Daoy (cell line): ENCODE results near the gene RHOT2. TPM values are rescaled to one million over a fixed set of nuclear protein-coding genes. Genes with fewer than 3 reads are reported as not detected.

Experiments
- DNase-seq: peaks from one replicate; pipeline ENCODE4 v3.0.0-alpha.2; 2015; ENCODE audit warnings: low read depth
- total RNA-seq: library from RNA; depleted of rRNA; stranded (reverse); fragments of >200 nt; shearing (Covaris generic); gene quantifications from 2 replicates; pipeline ENCODE4 v1.2.3, GENCODE V29; 2014

RHOT2 gene
- total RNA-seq, 1 experiment from 2014 or later = 42.9 TPM

DNA sequence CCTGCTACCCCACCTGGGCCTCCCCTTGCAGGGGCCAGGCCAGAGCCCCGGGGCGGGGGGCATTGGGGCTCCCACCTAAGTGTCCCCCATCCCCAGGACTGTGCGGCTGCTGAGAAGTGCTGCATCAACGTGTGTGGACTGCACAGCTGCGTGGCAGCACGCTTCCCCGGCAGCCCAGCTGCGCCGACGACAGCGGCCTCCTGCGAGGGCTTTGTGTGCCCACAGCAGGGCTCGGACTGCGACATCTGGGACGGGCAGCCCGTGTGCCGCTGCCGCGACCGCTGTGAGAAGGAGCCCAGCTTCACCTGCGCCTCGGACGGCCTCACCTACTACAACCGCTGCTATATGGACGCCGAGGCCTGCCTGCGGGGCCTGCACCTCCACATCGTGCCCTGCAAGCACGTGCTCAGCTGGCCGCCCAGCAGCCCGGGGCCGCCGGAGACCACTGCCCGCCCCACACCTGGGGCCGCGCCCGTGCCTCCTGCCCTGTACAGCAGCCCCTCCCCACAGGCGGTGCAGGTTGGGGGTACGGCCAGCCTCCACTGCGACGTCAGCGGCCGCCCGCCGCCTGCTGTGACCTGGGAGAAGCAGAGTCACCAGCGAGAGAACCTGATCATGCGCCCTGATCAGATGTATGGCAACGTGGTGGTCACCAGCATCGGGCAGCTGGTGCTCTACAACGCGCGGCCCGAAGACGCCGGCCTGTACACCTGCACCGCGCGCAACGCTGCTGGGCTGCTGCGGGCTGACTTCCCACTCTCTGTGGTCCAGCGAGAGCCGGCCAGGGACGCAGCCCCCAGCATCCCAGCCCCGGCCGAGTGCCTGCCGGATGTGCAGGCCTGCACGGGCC is 35.2 kb upstream of the RHOT2 start:
- DNase-seq = no peak

DNA sequence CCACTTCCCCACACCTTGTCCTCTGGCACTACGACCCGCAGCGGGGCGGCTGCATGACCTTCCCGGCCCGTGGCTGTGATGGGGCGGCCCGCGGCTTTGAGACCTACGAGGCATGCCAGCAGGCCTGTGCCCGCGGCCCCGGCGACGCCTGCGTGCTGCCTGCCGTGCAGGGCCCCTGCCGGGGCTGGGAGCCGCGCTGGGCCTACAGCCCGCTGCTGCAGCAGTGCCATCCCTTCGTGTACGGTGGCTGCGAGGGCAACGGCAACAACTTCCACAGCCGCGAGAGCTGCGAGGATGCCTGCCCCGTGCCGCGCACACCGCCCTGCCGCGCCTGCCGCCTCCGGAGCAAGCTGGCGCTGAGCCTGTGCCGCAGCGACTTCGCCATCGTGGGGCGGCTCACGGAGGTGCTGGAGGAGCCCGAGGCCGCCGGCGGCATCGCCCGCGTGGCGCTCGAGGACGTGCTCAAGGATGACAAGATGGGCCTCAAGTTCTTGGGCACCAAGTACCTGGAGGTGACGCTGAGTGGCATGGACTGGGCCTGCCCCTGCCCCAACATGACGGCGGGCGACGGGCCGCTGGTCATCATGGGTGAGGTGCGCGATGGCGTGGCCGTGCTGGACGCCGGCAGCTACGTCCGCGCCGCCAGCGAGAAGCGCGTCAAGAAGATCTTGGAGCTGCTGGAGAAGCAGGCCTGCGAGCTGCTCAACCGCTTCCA is 34.4 kb upstream of the RHOT2 start:
- DNase-seq = no peak

DNA sequence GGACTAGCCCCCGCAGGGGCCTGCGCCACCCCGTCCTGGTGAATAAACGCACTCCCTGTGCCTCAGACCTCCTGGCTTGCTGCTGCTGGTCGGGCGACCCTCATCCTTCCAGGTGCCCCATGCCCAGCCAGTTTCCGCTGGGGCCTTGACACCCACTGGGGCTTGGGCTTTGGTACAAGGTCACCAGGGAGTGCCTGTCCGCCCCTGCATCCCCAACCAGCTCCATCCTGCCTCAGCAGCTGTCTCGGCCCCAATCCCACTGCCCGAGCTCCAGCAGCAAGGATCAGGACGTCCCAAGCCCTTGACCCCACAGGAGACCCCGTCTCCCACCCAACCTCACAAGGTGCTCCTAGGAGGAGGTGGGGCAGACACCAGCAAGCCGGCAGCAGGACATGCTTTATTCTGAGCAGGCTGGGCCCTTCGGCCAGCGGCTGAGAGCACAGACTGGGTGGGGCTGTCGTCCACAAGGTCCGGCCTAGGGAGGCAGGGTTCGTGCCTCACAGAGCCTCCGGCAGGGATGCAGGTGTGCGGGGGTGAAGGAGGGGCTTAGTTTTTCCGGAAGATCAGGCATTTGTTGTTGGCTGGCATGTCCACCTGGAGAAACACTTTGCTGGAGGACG is 33.8 kb upstream of the RHOT2 start:
- DNase-seq = no peak

DNA sequence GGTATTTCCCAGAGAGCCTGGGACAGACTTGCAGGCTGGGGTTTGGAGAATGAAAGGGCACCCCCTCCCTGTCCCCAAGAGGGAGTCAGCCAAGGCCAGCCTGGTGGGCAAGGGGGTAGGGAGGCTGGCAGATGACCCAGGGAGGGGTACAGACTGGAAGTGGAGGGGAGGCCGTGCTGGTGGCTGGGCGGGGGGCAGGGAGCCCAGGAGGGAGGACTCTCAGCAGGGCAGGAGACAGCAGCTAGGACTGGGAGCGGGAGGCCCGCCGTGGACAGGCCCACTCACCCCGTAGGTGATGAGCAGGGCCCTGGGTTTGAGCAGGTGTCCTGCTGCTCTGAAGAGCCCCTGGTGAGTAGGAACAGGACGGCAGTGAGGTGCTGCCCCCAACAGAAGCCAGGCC is 32.9 kb upstream of the RHOT2 start:
- DNase-seq = no peak

DNA sequence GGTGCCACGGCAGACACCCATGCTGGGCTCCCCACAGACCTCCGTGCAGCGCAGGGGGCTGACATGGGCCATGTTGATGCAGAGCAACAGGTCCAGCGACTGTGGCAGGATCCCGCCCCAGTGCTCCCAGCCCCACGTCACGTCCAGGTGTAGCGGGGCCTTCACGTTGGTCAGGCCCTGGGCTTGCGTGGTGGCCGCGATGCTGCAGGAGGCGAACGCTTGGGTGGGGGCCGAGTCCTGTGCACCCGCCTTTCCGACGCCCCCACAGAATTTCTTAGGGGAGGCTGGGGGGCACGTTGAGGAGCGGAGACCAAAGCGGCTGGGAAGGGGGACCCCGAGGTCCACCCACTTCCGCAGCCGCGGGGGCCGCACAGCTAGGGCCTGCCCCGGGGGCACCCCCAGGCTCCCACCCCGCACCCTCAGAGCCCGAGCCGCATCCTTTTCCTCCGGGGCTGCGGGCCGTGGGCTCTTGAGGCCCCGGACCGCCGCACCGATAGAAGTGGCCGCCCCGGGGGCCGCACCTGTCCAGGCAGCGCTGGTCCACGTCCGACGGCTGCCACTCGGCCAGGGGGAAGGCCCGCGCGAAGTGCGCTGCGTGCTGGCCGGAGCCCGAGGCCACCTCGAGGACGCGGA is 32.2 kb upstream of the RHOT2 start:
- no peak for DNase-seq

DNA sequence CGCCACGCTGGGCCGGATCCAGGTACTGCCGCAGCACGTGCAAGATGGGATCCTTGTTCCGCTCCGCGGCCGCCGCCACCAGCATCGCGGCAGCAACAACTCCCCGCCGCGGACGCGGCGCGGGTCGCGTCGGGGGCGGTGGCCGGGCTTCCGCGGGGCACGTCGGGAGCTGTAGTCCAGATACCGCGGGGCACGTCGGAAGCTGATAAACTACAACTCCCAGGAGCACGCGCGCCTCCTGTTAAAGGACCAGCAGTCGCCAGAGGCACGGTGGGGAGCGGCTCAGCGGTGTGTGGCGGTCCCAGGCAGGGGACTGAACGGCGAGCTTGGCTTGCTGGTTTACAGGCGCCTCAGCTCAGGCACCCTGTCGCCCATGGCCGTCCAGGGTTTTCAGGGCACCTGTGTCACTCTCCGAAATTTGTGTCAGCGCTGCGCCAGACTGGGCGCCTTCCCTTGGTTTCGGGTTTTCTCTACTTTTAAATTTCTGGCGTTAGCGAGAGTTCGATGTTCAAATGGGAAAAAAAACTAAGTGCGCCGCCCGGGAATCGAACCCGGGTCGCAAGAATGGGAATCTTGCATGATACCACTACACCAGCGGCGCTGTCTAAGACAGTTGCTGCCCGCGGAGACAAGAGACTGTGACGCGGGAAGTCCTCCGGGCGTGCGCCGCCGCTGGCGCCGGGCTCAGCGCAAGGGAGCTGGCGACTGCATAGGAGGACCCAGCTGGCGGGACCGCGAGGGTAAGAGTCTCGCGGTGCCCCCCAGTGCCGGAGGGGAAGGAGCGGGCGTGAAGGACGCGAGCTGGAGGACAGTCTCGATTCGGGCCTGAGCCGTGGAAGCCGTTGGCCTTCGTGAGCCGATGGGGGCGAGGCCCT is 31.5 kb upstream of the RHOT2 start, which contains the start of gene METTL26:
TSS of gene METTL26 (minus strand) at position 100 of the 875 bp plus-strand sequence. CDS start at position 85, 15 bp downstream.
- peak; percentile 94 for DNase-seq

DNA sequence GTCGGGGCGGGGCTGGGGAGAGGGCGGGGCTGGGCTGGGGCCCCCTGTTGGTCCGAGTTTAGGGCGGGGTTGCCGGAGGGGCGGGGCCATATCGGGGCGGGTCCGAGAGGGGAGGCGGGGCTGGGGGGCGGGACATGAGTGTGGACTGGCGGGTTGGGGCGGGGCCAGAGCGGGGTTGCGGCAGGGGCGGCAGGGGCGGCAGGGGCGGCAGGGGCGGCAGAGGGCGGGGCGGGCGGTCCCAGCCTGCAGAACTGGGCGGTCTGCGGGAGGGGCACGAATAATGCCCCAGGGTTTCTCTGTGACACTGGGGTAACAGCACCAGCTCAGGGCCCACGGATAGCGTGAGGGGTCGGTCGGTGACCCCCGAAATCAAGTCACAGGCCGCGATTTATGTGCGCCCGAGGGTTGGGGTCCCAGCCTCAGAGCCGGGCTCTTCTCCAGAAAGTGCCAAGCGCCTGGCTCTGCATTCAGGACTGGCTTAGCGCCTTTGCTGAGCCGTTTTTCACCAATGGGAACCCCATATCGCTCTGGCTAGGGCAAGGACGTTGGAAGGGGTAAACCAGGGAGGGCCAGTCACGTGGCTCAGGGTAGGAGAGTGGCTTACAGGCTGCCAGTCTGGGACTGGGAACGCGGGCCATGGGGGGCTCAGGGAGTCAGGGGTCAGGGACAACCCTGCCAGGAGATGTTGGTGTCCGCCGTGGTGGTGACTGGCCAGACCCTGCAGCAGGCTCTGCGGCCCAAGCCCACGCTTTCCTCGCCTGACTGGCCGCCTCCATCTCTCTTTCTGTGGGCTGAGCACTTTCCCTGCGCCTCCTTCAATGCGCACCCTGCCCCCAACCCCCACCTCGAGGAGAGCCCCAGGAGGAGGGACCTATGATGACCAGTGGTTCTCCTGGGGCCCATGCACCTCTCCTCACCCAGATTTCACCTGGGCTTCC is 30.6 kb upstream of the RHOT2 start:
- DNase-seq = peak; percentile 89

DNA sequence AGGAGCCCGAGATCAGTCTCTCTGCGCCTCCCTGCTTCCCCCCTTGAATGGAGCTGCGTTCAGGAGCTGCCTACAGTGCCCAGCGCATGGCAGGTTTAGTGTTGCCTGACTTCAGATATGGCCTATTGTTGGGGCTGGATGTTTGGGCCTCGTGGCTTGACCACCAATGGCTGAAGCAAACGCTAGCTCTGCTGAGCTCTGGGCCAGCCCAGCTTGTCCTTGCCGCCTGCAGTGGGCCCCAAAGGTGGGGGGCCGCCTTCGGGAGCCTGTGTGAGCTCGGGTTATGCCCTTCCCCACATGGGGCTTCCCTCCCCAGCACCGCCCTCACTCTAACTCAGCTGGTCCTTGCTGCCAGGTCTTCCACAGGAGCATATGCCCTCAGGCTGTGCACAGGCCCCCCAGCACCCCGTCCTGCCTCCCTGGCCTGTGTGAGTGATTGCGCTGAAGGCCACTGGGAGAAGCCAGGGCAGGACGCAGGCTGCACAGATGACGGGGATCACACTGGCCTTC is 29.8 kb upstream of the RHOT2 start:
- no peak for DNase-seq

DNA sequence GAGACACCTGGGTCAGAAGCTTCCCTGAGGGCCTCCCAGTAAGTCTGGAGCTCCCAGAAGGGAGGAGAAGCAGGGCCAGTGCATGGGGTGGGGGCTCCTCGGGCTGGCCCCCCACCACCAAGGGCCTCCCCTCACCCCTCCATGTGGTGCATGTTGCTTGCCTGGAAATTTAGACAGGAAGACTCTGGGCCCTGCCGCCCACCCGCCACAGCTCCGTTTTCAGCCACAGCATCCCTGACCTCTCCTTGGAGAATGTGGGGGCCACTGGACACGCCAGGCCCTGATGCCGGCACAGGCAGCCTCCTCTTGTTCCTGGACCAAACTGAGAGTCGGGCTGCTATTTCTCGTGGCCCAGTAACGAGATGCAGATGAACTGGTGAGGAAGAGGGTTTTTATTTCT is 29.1 kb upstream of the RHOT2 start:
- no peak for DNase-seq

DNA sequence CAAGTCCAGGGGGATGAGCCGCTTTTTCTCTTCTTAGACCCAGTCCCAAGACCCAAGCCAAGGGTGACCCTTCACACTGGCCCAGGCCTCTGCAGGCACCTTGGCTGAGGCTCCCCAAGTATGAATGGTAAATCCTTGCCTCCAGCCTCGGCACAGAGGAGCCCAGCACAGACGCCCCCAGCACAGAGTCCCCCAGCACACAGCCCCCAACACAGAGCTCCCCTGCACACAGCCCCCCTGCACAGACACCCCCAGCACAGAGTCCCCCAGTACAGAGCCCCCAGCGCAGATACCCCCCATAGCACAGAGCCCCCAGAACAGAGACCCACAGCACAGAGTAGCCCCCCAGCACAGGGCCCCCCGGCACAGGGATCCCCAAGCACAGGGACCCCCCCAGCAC is 27.3 kb upstream of the RHOT2 start:
- DNase-seq = no peak

DNA sequence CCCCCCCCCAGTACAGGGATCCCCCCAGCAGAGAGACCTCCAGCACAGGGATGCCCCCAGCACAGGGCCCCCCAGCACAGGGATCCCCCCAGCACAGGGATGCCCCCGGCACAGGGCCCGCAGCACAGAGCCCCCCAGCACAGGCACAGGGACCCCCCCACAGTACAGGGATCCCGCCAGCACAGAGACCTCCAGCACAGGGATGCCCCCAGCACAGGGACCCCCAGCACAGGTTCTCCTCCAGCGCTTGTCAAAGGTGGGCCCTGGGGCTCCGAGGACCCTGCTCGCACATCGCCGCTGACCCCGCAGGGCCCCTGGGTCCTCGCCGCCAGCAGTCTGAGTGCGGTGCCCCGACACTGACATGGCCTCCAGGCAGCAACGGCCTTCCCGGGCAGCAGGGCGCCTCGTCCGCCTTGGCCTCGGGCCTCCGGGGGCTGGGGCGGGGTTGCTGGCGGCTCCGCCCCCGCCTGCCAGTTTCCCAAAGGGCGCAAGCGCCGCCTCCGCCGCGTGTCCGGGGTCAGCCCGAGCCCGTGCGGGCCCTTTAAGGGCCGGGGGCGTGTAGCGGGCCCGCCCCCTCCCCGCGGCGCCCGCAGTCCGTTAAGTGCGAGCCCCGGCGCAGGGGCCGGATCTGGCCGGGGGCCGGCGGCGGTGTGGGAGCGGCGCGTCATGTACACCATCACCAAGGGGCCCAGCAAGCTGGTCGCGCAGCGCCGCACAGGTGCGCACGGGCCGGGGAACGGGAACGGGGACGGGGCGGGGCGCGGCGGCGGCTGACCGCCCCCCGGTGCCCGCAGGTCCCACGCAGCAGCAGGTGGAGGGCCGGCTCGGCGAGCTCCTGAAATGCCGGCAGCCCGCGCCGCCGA is 26.4 kb upstream of the RHOT2 start, which contains the start of gene MCRIP2:
TSS of gene MCRIP2 (plus strand) at position 503 of the 863 bp plus-strand sequence. CDS start at position 667, 164 bp downstream.
- DNase-seq = peak; percentile 81

DNA sequence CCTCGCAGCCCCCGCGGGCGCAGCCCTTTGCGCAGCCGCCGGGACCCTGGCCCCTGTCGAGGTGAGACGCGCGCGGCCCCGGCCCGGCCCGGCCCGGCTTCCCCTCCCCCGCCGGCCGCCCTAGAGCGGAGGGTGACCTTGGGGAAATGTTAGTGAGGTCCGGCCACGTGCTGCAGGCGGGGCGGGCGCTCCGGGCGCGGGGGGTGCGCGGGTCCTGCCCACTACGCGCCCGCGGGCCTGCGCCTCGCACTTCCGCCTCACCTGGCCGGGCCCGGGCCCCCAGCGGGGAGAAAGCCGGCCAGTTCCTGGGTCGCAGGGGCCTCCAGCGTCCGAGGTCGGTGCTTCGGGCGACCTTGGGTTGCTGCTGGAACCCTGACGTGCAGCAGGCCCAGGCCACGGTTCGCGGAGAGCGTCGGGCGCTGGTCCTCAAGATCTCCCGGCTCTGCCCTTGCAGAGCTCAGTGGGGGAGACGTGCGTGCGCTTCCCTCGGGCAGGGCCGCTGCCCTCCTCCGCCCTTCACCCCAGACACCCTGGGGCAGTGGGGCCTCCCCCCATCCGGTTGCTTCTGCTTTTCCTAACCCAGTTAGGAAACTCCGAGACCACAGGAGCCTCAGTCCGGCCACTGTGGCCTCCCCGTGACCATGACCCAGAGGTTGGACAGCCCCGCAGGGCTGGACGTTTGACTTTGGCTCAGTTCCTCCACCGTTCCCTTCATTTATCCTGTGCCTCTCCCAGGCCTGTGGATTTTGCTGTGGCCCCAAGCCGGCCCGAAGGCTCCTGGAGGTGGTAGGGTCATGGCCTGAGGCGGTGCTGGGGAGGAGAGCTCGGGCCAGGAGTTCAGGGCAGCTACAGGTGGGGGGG is 25.5 kb upstream of the RHOT2 start:
- DNase-seq = peak; percentile 37

DNA sequence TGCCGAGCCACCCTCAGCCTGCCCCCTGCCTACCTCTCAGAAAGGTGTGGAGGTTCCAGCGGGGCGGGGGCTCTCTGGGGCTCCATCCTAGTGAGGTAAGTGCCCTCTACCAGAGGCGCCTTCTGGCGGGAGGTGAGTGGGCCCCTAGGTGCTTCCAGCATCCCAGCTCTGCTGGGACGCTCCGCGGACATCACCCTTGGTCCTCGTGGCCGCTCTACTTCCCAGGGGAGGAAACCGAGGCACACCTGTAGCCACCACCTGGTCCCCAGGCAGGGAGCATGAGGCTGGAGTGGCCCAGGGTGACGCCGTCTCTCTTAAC is 24.9 kb upstream of the RHOT2 start:
- DNase-seq = no peak

DNA sequence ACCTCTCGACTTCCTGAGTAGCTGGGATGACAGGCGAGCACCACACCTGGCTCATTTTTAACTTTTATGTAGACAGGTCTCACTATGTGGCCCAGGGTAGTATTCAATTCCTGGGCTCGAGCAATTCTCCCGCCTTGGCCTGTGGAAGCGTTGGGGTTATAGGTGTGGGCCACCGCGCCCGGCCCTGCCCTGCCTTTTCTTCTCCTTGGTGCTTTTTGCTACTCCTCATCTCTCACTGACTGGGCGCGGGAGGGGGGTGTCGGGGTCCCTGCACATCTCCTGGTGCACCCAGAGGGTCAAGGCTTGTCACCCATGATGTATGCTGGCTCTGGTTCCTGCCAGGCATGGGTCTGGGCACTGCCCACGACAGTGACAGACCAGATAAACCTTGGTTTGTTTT is 23.4 kb upstream of the RHOT2 start:
- DNase-seq = no peak

DNA sequence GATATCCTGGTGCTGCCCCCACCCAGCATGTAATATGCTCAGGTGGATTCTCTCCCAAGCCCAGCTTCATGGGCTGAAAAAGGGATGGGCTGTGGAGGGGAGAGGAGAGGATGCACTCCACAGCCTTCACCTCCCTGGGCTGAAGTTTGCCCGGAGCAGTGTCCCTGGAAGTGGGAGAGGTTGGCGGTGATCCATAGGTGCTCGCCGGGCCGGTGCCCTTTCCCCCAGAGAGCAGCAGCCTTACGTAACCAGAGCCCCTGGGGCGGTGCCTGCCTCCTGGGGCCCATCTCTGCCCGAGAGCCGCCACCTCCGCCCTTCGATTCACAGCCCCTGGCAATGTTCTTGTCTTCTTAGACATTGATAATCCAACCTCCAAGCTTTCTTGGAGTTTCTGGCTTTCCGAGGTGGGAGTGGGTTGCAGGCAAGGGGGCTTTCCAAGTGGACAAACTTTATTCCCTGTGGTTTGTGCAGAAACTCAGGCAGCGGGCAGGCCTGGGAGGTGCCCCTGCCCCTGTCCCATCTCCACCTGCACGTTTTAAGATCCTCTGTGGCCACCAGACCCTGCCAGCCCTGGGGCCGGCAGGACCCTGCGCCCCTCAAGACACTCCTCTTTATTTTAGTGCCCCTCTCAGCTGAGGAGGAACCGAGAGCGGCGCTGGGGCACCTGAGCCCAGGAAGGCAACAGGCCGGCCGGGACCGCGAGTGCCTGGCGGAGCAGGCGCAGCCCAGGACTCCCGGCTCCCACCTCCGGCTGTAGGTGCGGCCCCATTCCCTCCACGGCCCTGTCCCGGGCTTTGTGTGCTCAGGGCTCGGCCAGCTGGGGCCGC is 21.9 kb upstream of the RHOT2 start:
- peak; percentile 49 for DNase-seq

DNA sequence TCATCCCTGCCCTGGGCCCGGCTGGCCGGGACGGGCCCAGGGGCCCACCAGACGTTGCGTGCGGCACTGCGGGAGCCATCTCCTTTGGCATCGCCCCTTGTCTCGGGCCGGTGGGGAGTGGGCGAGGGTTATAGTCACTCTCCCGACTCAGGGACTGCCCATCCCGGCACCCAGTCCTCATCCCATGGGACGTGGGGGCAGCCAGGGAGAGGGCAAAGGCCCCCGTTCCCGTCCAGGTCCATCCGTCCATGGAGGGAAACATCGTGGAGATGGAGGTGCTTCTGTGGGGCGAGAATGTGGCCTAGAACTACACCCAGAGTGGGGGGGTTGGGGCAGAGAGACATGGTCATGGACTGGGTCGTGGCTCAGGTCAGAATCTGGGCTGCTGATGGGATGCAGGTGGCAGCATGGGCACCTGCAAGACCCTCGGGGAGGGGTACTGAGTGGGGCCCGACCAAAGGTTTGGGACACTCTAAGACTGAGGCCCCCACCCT is 21.2 kb upstream of the RHOT2 start:
- no peak for DNase-seq
